Left lung (tissue), 10 donors: ENCODE data around the gene GPR15. TPM values are rescaled to one million over a fixed set of nuclear protein-coding genes. Genes with fewer than 3 reads are reported as not detected.

Source experiments
- ATAC-seq: fragments of 200-7000 bp; cut with Tn5 transposase; one replicate; pipeline ENCODE4 v1.9.1; 2020; ENCODE audit warnings: moderate library complexity
- DNase-seq, 4 donors: peaks; one replicate each; pipeline ENCODE4 v3.0.0-alpha.2; 2013 to 2020
- H3K27ac ChIP-seq, 2 donors: fragments of 200-600 bp; sonication (generic) in 1 of 2; one replicate each; pipeline versions ENCODE4 v1.5.0 to v1.8.0; 2020 to 2021
- H3K27me3 ChIP-seq, 2 donors: fragments of 200-600 bp; sonication (generic) in 1 of 2; one replicate each; pipeline versions ENCODE4 v1.5.0 to v1.8.0; 2020 to 2021
- H3K36me3 ChIP-seq, 2 donors: fragments of 200-600 bp; sonication (generic) in 1 of 2; one replicate each; pipeline versions ENCODE4 v1.5.0 to v1.8.0; 2020 to 2021
- H3K4me1 ChIP-seq, 2 donors: fragments of 200-600 bp; one replicate each; pipeline ENCODE4 v1.8.0; 2021
- H3K4me3 ChIP-seq, 2 donors: fragments of 200-600 bp; sonication (generic) in 1 of 2; one replicate each; pipeline versions ENCODE4 v1.5.0 to v1.8.0; 2020 to 2021; ENCODE audit warnings: mild to moderate bottlenecking in 1 of 2
- H3K9me3 ChIP-seq, 2 donors: fragments of 200-600 bp; sonication (generic) in 1 of 2; one replicate each; pipeline versions ENCODE4 v1.5.0 to v1.8.0; 2020 to 2021
- CTCF ChIP-seq, 2 donors: fragments of 200-600 bp; sonication (generic) in 1 of 2; IDR thresholded peaks; one replicate each; pipeline versions ENCODE4 v1.5.0 to v1.8.0; 2021; ENCODE audit warnings: antibody characterized with exemption in 2 of 2
- intact Hi-C, 2 donors: fragments of 100-400 bp; cut with DNase I; formaldehyde crosslinking; loops; one replicate each; pipeline versions ENCODE4 v1.11.2 to v1.14.2; 2022
- polyA plus RNA-seq, 6 donors: library from polyadenylated mRNA; unstranded; fragments of 120-200 nt; gene quantifications; one replicate each; pipeline ENCODE4 v1.2.1, GENCODE V29; 2013; ENCODE audit not compliant: insufficient read length in 6 of 6
- total RNA-seq, 2 donors: library from RNA; stranded (reverse); fragmentation: NEBNext Ultra II Directional; extraction: Animal tissue kit (Norgen Biotek cat#: 25700); gene quantifications; one replicate each; pipeline ENCODE4 v1.2.1, GENCODE V29; 2021
- donor health status: DM: no; HTN: yes; CAD: no.
- donor health status: DM: no; HTN: no; CAD: no.

GPR15 gene
- total and polyA plus RNA-seq, 8 donors, result 0.58 TPM; not detected in 7

DNA sequence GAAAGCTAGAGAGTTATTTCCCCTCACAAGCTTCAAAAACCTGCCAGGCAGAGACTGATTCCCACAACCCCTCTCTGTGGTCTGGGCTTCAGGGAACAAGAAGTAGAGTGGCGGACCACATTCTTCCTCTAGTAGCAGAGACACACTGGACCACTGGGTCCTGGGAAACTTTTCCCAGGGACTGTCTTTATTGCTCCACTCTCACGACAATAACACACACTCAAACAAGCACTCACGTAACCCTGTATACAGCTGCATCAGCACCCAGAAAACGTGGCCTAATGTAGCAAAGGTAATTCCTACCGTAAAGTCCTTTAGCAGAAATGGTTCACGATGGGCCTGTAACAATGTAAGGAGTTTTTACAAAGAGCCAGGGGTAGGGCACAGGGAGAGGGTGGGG lies 34.1 kb downstream of the GPR15 start:
- Histone ChIP-seq H3K27ac (no peak overlapping the region), H3K4me3 (no peak overlapping the region), H3K4me1 (peaks cover 0 to 25% of the 10 kb centered on the region in 2 donors), H3K9me3 (no peaks in the 10 kb centered on the region), H3K36me3 (no peaks in the 10 kb centered on the region), H3K27me3 (no peaks in the 10 kb centered on the region)
- intact Hi-C loops, result no loop called here
- no peak for TF ChIP-seq CTCF (IDR thresholded peaks at IDR 0.05)
- DNase-seq (no peak), ATAC-seq (no peak)

DNA sequence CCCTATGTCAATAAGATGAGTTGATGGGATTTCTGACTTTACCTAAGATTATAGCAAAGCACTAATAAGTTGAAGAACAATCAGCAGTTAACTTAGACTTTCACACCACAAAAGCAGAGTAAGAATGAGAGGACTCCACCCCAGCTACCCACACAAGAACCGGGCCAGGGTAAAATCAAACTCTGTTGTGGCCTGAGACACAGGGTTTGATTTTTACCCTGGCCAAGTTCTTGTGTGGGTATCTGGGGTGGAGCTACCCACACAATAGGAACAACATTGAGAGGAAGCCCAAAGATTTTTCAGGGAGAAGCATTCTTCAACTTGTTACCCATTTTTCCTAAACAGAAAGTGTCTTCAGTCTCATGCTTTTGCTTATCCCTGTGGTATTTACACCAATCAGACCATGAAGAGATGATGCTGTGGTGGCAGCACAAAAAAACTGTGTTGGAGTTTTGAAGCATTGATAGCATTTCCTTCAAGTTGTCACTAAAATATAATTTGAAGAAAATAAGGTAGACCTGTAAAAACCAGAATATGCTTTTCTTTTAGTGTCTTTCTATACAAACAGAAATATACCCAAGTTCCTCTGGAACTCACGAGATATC lies 36.0 kb downstream of the GPR15 start:
- TF ChIP-seq CTCF (IDR thresholded peaks at IDR 0.05), result no peak
- Histone ChIP-seq H3K27ac (no peak overlapping the region), H3K4me3 (no peak overlapping the region), H3K27me3 (no peaks in the 10 kb centered on the region), H3K9me3 (no peaks in the 10 kb centered on the region), H3K4me1 (peaks cover 0 to 18% of the 10 kb centered on the region in 2 donors), H3K36me3 (no peaks in the 10 kb centered on the region)
- intact Hi-C loops, result no loop called here
- ATAC-seq, result no peak
- DNase-seq, result no peak

- intact Hi-C loops, result no loop called here
- no peaks in the 10 kb centered on the region for H3K9me3 ChIP-seq
- no peak for TF ChIP-seq CTCF (IDR thresholded peaks at IDR 0.05)
These were observed 36.6 kb downstream of the GPR15 start for GRCh38 chr3:98568402-98568801.

DNA sequence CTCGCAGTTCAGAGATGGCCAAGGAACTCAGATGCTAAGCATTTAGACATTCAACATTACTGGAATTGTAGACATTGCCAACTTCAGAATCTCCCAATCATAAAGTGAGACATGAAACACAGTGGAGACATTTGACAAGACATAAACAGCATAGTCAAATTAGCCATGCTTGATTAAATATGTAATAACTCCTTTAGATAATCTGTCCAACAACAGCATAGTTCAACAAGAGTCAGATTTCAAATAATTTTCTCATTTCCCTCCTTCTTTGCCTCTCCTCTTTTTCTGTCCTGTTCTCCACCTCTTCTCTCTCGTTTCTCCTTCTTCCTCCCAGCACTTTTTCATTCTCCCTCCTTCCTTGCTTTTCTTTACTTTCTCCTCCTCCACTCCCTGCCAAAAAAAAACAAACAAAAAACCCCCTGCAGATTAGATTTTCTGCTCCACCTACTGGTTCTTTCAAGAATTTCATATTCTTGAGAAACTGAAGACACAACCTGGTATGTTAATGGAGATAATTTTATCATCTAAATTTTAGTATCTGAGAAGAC lies 41.5 kb downstream of the GPR15 start:
- intact Hi-C loops, result no loop called here
- no peak for ATAC-seq
- H3K27ac ChIP-seq, result no peak overlapping the region

More at GRCh38 chr3:98568402-98568801, 36.6 kb downstream of the GPR15 start:
- Histone ChIP-seq H3K27ac (no peak overlapping the region), H3K27me3 (no peaks in the 10 kb centered on the region), H3K4me1 (peaks cover 0 to 12% of the 10 kb centered on the region in 2 donors), H3K36me3 (no peaks in the 10 kb centered on the region), H3K4me3 (no peak overlapping the region)
- ATAC-seq (no peak), DNase-seq (no peak)

More for the DNA sequence above, 41.5 kb downstream of the GPR15 start:
- Histone ChIP-seq H3K9me3 (no peaks in the 10 kb centered on the region), H3K27me3 (no peaks in the 10 kb centered on the region), H3K4me3 (no peak overlapping the region), H3K4me1 (no peaks in the 10 kb centered on the region), H3K36me3 (peaks cover 0 to 15% of the 10 kb centered on the region in 2 donors)
- DNase-seq, result no peak
- TF ChIP-seq CTCF (IDR thresholded peaks at IDR 0.05), result no peak
